NOMO-1 treated with dmso at 0.1 percent for 144 hours (cell line): ENCODE results near the gene PTGDS.

ENCODE experiments used
- DNase-seq: peaks from one replicate; lab custom pipeline; 2025; ENCODE audit not compliant: unreplicated experiment; lab: John Stamatoyannopoulos, UW

The PTGDS gene

DNA sequence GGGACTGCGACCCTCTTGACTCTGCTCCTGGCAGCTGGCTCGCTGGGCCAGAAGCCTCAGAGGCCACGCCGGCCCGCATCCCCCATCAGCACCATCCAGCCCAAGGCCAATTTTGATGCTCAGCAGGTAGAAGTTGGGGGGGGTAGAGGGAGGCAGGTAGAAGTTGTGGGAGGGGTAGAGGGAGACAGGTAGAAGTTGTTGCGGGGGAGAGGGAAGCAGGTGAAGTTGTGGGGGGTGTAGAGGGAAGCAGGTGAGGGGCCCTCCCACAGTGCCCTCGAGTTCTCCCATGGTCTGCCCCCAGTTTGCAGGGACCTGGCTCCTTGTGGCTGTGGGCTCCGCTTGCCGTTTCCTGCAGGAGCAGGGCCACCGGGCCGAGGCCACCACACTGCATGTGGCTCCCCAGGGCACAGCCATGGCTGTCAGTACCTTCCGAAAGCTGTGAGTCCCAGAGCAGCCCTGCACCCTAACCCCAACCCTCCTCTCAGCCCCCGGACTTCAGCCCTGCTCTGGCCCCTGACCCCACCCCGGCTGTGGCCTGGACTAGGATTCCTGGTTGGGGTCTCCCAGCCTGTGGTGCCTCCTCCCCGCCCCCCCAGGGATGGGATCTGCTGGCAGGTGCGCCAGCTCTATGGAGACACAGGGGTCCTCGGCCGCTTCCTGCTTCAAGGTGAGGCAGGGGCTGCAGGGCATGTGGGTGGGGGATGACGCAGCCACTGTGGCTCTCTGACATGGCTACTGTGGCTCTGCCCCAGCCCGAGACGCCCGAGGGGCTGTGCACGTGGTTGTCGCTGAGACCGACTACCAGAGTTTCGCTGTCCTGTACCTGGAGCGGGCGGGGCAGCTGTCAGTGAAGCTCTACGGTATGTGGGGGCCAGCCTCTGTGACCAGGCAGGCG is 31.7 kb upstream of the PTGDS start:
- no peak for DNase-seq

DNA sequence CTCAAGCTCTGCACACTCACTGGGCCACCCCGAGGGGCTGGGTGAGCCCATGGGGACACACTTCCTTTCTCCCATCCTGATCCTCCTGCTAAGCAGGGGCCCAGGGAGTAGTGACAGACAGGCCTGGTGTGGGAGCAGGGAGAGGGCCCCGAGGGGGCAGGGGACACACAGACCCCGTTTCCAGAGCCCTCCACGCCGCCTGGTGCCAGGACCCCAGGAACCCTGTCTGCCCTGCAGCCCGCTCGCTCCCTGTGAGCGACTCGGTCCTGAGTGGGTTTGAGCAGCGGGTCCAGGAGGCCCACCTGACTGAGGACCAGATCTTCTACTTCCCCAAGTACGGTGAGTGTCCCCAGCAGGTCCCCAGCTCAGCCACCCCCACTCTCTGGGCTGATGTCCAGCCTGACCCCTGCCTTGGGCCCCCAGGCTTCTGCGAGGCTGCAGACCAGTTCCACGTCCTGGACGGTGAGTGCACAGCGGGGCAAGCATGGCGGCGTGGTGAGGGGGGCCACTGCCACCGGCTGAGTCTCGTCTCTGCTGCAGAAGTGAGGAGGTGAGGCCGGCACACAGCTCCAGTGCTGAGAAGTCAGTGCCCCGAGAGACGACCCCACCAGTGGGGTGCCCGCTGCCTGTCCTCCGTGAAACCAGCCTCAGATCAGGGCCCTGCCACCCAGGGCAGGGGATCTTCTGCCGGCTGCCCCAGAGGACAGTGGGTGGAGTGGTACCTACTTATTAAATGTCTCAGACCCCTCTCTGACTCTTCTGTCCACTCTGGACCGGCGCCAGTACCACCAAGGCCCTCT is 30.9 kb upstream of the PTGDS start:
- no peak for DNase-seq

DNA sequence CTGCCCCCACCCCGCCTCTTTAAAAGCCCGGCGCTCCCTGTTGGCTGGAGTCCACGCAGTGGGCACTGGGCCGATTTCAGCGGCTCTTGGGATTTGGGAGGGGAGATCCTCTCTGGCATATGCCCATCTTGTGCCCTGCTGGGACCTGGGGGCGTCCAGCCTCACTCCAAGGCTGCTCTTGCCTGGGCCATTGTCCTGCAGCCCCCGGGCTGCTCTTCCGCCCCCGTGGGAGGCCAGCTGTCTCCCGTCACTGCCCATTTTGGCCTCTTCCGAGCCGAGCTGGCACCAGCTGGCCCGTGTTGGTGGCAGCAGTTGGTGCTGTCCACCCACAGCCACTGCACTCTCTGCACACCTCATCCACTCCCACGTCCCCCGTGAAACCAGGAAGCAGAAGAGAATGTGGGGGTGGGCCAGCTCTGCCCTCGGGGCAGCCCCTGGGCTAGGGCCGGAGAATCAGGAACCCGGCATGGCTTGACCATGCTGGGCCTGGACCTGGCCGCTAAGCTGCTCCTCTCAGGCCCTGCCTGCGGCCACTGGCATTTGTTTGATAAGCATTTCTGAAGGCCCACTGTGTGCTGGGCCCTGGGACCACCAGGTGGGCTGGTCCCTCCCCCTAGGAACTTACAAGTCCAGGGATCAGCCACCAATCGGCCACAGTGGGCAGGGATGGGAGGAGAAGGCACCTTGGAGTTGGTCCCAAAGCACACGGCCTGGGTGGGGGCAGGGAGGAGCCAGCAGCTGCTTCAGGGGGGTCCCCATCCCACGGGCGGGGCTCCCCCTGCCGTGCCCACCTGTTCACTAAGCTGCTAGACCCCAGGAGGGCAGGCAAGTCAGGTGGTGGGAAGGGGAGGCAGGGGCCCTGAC is 30.0 kb upstream of the PTGDS start:
- DNase-seq = no peak

DNA sequence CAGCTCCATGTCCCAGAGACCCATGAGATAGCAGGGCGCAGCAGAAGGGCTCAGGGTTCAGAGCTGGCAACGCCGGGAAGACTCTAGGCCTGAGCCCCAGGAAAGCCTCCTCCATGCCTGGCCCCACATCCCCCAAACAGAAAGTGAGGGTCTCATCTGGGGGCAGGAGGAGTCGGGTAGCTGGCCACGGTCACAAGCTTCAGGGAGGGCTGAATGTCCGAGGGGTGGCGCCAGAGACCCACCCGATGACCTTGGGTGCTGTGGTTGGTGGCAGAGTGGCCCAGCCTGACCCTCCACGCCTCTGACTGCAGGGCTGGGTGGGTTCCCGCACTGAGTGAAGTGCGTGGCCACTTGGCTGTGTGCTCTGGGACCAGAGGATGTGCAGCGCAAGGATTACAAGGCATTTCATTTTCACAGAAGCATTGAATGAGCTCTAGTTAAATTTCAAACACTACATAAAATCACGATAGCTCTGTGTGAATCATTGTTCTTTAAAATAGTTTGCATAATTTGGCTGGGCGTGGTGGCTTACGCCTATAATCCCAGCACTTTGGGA is 29.3 kb upstream of the PTGDS start:
- DNase-seq = peak; percentile 2

DNA sequence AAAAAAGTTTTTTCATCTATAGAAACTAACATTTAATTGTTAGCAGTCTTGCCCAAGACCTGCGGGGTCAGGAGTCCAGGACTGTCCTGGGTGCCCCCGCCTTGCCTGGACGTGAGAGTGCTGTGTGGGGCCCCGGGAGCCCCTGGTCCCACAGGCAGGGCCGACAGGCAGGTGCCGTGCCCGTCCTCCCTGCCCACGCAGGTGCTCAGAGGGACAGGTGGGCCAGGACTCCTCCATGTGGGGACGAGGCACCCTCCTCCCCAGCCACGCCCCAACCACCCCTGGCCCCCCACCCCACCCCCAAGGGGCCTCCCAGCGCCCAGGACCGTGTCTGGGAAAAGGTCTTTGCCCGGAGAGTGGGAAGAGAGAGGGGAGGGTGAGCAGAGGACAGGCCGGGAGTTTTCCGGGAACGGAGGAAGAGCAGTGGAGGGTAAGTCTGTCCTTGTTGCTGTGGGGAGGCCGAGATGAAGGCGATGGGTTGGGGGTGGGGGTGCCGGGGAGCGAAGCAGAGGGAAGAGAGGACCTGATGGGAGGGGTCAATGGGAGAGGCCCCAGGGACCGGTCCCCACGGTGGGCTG is 28.0 kb upstream of the PTGDS start:
- DNase-seq = no peak

DNA sequence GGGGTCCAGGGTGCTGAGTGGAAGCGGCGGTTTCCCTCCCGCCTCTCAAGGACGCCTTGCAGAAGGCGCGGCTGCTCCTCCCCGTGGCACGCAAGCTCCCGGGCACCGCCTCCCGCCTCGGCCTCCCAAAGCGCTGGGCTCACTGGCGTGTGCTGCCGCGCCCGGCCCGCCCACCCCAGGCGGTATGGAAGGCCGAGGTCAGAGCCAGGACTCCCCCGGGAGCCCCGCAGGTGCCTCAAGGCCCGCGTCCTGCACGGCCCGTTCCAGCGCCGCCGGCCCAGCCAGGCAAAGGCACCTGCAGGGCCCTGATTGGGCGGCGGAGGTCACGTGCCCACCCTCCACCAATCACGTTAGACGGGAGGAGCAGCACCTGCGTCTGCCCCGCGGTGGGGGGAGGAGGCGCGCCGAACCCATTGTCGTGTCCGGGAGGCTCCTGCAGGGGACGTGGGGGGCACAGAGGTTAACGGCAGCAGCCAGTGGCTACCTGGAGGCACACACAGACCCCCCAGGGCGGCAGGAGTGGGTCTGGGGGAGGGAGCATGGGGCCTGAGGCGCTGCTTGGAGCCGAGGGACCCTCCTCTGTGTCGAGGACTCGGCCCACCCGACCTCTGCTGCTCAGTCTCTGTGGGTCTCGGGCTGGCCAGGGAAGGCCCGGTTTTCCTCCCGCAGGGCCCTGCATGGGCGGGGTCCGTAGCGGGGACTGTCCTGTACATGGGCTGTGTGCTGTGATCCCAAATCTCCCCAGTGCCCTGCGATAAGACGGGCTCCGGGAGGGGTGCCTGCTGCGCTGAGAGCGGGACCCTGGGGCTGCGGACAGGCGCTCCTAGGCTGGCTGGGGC is 27.3 kb upstream of the PTGDS start:
- DNase-seq = peak; percentile 97

DNA sequence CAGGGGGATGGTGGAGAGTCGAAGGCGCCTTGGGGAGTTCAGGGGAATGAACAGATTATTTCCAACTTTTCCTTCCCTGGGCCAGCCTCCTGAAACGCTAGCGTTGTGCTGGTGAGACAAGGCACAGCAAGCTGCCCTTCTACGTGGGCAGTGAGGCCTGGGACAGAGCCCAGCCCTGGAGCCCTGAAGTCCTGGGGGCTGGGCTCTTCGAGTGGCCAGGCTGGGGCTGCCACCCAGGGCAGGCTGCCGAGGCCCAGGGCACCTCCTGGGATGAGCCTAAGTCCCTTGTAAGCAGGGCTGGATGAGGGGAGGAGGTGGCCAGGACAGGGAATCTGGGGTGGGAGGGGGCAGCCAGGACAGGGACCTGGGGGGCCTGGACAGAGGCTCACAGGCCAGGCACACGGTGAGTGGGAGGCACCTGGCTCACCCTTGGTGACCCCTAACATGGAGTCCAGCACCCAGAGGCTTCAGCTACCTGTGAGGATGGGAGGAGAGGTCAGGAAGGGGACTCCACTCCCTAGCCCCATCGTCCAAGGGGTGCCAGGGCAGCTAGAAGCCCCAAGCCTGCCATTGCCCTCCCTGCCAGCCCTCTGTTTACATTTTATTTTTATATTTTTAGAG is 26.5 kb upstream of the PTGDS start:
- no peak for DNase-seq

DNA sequence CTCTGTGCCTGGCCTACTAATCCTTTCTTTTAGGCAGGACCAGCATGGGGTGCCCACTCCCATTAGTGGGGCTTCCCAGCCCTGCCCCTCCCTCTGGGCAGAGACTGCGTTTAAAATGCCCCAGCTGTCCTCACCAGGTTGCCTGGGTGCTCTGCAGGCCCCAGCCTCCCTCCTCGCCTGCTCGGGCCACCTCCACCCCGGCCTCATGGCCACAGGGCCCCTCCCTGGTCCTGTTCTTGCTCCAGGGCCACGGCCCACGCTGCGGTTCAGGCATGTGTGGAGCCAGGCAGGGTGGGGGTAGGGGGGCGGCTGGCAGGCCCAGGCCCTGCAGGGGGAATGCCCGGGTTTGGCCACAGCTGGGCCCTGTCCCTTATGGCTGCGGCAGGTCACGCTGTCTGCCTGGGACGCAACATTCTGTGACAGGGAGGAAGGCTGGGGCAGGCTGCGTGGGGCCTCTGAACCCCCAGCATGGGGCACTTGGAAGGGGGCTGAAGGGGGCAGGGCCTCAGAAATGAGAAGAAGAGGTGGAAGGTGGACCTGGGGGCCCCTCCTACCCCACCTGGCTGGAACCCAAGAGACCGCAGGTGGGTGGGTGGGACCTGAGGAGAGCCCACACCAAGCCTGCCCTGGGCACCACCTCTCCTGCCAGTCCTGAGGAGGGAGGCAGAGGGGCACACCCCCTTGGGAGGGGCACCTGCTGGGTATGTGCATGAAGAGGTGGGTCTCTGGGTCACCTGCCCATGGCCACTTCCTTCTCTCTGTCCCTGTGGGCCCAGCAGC is 25.6 kb upstream of the PTGDS start, which contains the start of gene LCN12:
Gene LCN12, plus strand, starts transcription at position 733 of the 780 bp plus-strand sequence. CDS start 55 bp downstream, outside the sequence.
- no peak for DNase-seq

DNA sequence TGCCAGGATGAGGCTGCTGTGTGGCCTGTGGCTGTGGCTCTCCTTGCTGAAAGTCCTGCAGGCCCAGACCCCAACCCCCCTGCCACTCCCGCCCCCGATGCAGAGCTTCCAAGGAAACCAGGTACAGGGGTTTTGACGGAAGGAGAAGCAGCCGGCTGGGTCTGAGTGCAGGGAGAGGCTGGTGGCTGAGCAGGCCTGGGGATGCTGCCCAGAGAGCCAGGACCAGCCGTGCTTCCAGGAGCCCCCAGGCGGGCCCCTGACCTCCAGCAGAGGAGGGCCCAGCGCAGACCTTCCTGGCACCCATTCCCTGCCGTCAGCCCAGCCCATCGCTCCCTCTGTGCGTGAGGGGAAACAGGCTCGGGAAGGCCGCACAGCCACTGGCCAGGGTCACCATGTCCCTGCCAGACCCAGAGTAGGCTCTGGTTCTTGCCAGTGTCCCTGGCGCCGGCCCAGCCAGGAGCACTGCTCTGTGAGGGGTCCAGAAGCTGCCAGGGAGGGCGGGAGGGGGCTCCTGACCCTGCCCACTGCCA is 24.9 kb upstream of the PTGDS start:
- DNase-seq = no peak

DNA sequence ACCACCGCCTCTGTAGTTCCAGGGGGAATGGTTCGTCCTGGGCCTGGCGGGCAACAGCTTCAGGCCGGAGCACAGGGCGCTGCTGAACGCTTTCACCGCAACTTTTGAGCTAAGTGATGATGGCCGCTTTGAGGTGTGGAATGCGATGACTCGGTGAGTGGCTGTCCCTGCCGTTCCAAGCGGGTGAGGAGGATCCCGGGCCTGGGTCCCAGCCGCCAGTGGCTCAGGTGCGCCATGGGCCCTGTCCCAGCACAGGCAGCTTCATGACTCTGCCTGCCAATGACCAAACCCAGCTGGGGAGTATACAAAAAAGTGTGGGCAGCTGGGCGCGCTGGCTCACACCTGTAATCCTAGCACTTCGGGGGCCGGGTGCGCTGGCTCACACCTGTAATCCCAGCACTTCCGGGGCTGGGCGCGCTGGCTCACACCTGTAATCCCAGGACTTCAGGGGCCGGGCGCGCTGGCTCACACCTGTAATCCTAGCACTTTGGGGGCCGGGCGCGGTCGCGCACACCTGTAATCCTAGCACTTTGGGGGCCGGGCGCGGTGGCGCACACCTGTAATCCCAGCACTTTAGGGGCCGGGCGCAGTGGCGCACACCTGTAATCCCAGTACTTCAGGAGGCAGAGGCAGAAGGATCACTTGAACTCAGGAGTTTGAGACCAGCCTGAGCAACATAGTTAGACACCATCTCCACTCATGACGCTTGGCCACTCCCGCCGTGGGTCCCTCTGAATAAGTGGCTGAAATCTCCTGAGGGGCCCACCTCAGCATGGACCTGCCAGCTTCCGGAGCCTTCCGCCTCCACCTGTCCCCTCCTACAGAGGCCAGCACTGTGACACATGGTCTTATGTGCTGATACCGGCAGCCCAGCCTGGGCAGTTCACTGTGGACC is 24.2 kb upstream of the PTGDS start:
- DNase-seq = no peak

DNA sequence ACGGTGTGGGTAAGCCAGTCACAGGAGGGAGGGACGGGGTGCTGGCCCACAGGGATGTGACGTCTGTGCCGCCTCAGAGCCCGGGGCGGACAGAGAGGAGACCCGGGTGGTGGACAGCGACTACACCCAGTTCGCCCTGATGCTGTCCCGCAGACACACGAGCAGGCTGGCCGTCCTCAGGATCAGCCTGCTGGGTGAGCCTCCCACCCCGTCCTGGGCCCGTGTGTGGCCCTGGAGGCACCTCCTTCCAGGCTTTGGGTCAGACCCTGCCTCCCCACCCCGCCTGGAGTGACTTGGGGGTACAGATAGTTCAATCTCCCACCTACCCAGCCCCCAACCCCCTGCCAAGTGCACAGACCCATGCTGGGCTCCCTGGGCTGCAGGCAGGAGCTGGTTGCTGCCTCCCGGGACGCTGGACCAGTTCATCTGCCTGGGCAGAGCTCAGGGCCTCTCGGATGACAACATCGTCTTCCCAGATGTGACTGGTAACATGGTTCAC is 23.5 kb upstream of the PTGDS start:
- DNase-seq = no peak

DNA sequence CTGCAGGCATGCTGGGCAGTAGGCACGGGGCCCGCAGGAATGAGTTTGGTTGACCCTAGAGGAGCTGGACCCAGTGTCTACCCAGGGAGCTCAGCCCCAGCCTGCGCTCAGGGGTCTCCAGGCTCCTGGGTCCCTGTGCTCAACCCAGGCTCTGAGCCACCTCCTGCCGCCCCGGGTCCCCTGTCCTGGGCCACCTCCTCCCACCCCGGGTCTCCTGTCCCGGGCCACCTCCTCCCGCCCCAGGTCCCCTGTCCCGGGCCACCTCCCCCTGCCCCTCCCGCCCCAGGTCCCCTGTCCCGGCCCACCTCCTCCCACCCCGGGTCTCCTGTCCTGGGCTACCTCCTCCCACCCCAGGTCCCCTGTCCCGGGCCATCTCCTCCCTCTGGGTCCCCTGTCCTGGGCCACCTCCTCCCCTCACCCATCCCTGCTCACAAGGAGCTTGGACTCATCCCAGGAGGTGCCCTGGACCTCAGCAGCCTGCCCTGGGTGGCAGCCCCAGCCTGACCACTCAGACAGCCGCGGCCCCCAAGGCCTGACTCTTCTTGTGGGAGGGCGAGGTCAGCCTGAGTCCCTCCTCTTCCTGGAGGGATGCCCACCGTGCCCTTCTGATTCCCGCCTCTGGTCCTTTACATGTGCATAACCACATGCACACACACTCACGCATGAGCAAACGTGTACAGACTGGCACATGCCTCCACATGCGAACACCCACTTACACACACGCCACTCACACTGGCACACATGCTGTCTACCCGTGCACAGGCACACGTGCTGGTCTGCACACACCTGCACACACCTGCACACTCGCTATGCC is 22.8 kb upstream of the PTGDS start:
- DNase-seq = no peak

DNA sequence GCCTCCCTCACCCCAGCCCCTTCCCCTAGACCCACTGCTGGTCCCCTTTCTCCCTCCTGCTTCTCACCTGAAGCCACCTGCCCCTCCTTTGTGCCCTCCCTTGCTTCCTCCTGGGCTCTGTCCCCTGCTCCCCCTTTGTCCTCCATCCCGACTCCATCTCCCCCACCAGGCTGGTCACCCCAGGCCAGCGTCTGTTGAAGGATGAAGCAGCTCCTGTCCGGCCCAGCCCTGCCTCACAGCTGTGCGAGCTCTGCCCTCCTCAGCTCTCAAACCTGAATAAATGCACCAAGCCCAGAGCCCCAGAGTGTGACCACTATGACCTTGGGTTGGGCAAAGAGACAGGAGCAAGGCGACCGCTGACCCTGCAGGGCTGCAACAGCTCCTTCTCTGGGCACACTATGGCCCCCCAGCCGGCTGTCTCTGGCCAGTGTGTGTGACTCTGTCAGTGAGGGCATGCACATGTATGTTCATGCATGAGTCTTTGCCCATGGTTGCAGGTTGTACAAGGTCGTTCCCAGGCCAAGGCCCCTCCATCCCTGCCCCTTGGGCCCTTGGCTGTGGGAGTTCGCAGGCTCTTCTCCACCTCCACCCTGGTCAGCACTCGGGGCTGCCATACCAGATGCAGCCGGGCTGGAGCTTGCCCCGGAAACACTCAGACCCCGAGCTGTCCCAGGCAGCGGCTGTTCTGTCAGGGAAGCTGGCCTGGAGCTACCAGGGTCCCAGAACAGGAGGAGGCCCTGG is 21.9 kb upstream of the PTGDS start:
- no peak for DNase-seq

DNA sequence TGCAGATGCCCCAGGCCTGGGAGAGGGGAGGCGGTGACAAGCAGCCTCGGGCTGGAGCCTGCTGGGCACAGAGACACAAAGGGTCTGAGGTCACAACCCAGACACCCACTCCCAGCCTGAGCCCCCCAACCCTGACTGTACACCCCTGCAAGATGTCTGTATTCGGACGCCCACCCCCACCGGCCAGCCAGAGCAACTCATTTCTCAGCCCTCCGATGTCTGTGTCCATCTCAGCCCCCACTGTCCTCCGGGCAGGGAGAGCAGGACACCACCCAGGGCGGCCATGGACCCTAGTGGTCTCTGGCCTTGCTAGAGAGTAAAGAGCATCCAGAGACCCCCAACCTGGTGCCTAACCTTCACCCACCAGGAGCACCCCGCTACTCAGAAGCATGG is 21.4 kb upstream of the PTGDS start:
- no peak for DNase-seq

DNA sequence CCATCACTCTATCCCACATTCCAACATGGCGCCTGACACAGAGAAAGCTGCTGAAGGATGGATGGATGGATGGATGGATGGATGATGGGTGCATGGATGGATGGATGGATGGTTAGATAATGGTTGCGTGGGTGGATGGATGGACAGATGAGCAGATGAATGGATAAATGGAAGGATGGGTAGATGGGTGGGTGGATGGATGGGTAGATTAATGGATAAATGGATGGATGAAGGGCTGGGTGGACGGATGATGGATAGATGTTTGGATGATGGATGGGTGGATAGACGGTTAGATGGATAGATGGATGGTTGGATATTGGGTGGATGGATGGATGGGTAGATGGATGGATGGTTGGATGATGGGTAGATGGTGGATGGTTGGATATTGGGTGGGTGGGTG is 20.7 kb upstream of the PTGDS start:
- DNase-seq = no peak
